ENCODE results near the gene FAAP20.

DNA sequence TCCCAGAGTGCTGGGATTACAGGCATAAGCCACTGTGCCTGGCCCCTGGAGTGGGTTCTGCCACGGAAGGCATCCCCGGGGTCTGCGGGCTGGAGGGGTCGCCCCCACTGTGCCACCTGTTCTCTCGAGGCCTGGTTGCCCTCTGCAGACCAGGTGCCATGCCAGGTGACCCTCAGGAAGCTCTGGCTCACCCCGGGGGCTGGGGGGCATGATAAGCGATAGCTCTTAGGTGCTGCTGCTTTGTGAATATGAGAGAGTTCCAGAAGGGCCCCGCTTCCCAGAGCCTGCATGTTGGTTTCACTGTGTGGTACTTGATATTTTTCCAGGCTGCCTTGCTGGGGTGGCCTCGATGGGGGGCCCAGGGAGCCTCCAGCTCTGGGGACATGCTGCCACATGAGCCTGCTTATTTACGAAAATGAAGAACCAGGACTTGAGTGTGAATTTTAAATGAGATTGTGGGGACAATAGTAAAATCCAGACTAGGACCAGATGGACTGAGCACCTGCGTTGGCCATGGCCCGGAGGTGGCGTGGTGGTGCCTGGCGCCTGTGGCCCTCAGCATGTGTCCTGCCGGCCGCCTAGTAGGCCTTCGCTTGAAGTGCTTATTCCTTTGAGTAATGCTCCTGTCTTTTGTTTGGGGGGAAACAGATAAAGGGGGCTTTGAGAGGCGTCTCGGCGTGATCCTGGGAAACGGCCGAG is 40.9 kb upstream of the FAAP20 start:
- TF ChIP-seq EZH2 (IDR thresholded peaks at IDR 0.05; ENCODE audit: low read length, unreplicated experiment) (no peak), EZH2phosphoT487 (IDR thresholded peaks at IDR 0.05; ENCODE audit: borderline replicate concordance, low read length) (no peak)
- TF ChIP-seq, protein P1, sequence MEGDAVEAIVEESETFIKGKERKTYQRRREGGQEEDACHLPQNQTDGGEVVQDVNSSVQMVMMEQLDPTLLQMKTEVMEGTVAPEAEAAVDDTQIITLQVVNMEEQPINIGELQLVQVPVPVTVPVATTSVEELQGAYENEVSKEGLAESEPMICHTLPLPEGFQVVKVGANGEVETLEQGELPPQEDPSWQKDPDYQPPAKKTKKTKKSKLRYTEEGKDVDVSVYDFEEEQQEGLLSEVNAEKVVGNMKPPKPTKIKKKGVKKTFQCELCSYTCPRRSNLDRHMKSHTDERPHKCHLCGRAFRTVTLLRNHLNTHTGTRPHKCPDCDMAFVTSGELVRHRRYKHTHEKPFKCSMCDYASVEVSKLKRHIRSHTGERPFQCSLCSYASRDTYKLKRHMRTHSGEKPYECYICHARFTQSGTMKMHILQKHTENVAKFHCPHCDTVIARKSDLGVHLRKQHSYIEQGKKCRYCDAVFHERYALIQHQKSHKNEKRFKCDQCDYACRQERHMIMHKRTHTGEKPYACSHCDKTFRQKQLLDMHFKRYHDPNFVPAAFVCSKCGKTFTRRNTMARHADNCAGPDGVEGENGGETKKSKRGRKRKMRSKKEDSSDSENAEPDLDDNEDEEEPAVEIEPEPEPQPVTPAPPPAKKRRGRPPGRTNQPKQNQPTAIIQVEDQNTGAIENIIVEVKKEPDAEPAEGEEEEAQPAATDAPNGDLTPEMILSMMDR (conservative IDR thresholded peaks at IDR 0.05; ENCODE audit: low read depth, low read length), result no peak

Data from PC-3 (cell line).